DMS114 treated with DMSO at 0.1 percent for 48 hours (cell line): ENCODE measurements around the gene IQCN.

ENCODE experiments used
- DNase-seq: peaks from one replicate; lab custom pipeline; 2025; ENCODE audit not compliant: unreplicated experiment; lab: John Stamatoyannopoulos, UW

The IQCN gene

DNA sequence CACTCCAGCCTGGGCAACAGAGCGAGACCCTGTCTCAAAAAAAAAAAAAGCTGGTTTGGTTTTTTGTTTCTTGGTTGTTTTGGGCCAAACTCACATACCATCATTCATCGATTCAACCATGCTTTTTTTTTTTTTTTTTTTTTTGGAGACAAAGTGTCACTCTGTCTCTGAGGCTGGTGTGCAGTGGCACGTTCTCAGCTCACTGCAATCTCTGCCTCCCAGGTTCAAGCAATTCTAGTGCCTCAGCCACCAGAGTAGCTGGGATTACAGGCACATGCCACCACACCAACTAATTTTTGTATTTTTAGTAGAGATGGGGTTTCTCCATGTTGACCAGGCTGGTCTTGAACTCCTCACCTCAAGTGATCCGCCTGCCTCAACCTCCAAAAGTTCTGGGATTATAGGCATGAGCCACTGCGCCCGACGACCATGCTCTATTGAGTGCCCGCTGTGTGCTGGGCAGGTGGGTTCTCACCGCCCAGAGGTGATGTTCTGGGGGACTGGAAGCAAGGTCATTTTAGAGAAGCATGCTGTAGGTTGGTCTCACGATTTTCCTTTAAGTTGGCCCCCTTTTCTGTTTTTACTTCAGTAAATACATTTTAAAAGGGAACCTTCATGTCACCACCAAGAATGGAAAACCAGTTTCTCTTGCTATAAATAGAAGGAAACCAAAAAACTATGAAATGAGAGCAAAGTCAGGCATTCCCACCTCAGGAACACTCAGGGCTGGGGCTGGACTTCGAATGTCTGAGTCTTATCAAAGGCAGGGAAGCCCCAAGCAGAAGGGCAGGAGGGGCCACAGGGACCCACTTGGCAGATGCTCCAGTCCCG lies 15.4 kb upstream of the IQCN start:
- DNase-seq, result no peak

DNA sequence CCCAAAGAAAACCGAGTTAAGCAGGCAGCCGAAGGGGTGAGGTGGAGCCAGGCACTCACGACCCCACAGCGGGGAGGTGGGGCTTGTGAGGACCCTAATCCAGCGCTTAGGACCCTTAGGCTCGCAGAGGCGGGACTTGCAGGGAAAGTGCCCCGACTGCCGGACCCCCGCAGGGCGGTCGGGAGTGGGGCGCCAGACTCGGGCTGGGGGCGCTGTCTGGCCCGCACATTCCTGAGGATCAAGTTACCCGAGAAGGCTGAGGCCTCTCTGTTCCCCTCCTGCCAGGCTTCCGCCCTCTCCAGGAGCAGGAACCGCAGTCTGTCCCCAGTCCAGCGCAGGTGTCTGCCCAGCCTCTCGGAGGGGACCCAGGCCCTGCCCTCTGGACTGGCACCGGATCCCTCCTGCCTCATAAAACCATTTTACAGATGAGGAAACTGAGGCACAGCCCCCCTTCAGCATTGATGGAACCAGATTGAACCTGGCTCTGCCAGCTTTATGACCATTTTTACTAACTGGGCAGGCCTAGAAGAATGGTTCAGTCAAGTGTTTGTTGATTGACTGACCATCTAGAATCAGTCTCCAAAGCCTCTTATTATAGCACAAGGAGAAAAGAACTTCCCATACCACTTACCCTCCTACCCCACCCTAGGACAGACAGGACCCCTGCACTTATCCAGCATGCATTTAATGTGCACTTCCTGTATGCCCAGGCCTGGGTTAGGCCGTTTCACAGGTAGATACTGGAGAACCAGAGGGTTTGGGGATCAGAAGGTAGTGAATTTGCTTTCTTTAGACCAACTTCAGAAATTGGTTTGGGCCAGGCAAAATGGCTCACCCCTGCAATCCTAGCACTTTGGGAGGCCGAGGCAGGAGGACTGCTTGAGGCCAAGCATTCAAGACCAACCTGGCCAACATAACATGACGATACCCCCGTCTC lies 13.9 kb upstream of the IQCN start:
- no peak for DNase-seq

DNA sequence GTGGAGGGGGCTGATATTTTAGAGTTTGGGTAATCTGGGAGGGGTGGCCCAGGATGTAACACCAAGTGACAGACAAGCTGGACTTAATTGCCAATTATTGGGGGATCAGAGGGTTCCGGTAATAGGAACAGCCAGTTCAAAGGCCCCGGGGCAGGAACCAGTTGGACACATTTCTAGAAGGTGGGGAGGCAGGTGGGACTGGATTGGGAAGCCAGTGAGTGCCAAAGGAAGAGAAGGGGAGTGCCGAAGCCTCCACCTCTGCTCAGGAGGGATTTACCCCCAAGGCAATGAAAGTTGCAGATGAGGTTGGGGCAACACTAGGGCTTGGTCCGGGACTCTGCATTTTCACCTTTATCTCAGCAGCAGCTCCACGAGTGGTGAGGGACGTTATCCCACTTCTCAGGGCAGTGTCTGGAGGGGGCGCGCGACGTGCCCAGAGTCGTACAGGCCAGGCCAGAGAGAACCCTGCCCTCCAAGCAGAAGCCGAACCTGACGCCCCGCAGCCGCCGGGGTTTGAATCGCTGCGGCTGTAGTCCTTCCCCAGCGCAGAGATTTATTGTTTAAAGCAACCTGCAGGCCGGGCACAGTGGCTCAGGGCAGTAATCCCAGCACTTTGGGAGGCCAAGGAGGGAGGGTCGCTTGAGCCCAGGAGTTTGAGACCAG lies 12.9 kb upstream of the IQCN start:
- DNase-seq, result no peak

DNA sequence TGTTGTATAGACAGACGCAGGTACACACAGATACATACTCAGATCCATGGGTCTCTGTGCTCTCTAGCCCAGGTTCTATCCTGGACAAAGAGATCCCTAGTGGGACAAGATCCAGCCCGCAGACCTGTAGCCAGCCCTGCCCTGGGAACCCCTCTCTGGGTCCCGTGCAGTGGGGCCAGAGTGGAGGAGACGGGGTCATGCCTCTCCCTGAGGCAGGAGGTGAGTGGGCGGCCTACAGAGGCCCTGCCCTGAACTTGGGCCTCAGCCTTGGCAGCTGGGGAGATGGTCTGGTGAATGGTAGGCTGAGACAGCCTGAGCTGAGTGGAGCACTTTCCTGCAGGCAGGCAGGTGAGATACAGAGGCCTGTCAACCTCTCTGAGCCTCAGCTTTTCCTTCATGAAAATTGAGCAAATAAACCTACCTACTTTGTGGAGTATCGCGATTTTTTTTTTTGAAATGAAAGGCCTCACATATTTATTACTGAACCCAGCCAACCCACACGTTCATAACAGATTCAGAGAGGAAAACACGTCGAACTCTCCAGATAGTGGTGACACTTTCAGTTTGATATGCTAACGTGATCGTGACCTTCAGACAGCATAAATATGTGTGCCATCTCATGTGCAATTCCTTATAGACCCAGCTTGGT lies 10.6 kb upstream of the IQCN start:
- no peak for DNase-seq

DNA sequence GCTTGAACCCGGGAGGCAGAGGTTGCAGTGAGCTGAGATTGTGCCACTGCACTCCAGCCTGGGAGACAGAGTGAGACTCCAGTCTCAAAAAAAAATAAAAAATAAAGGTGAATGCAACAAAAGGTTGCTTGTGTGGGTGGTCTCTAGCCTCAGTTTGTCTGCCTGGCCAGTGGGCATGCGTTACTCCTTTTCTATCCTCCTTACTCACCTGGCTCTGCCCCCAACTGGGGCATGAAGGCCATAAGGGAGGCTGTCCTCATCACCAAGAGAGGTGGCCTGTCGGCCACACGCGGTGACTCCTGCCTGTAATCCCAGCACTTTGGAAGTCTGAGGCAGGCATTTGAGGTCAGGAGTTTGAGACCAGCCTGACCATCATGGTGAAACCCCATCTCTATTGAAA lies 9.1 kb upstream of the IQCN start:
- DNase-seq, result no peak

DNA sequence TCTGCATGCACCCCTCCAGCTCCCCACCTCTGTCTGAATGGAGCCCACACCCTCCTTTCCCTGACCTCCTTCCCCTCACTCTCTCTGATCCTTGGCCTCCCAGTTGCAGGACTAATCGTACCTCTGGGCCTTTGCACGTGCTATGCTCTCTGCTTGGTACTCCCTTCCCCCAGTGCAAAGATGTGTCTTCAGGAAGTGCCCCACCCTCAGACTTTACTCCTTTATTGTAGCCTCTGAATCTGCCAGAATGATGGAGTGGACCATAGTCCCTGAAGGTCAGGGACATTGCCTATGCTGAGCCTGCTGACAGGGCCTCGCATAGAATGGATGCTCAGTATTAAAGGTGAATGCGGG lies 8.5 kb upstream of the IQCN start:
- no peak for DNase-seq

DNA sequence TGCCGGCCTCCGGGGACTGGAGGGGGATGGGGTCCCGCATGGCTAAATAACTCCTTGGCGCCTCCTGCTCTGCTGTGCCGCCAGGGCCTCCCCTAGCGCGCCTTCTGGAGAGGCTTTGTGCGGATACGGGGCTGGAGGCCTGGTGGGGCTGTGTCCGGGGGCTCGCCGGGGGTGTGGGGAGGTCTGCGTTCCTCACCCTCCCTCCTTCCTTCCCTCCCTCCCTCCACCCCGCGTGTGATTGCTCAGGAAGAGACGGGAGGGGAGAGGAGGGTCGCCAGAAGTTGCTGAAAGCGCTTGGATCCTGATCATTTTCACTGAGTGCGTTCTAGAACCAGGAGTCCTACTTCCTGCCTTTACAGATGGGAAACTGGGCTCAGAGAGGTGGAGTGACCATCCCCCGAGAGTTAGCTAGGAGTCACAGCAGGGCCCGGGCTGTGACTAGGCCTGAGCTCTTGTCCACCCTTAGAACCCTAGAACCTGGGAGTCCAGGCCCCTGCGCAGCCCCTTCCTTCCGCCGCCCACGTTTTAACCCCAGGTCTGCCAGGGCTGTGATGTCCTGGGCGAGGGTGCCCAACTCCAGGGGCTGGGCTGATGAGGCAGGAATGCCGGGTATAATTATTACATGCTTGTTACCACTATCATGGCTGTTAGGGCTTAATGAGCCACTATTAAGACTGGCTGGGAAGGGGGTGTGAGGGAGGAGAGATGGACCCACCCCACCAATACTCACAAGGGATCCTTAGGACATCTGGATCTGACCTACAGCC lies 8.0 kb upstream of the IQCN start:
- DNase-seq, result peak; percentile 76

DNA sequence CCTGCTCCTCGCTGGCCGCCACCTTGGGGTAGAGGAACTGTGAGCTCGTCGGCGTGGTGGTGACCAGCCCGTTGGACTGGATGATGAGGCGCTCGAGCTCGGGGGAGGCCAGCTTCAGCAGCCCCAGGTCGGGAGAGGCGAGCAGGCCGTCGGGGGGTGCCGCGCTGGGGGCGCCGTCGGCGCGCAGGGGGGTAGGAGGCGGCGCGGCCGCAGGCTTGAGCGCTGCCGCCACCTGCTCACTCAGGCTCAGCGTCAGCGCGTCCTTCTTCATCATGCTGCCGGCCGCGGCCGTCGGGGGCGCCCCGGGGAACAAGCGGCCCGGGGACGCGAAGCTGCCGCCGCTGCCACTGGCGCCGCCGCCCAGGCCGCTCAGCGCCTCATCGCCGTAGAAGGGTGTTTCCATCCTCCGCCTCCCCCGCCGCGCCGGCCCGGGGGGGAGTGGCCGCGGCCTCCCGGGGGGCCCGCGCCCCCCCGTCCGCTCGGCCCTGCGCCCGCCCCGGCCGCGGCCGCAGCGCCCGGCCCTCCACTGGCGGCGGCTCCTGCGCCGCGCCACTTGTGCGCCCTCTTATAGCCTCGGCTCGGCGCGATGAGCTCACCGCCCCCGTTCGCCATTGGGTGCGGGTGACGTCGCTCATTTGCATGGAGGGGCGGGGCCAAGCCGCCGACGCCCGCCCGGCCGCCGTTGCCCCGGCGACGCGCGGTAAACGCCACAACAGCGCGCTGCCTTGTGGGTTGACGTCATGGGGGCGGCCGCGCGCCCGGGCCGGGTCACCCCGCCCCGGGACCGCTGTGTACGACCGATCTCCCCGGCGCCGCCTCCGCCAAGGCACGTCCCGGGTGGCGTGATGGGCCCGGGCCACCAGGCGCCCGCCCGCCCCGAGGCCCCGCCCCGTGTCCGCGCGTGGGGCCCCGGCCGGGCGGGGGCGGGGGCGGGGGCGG lies 7.1 kb upstream of the IQCN start, which contains the start of gene JUND:
JUND (minus strand) TSS at position 541 of the 939 bp plus-strand sequence; CDS start at position 403, 138 bp downstream.
- peak; percentile 86 for DNase-seq

DNA sequence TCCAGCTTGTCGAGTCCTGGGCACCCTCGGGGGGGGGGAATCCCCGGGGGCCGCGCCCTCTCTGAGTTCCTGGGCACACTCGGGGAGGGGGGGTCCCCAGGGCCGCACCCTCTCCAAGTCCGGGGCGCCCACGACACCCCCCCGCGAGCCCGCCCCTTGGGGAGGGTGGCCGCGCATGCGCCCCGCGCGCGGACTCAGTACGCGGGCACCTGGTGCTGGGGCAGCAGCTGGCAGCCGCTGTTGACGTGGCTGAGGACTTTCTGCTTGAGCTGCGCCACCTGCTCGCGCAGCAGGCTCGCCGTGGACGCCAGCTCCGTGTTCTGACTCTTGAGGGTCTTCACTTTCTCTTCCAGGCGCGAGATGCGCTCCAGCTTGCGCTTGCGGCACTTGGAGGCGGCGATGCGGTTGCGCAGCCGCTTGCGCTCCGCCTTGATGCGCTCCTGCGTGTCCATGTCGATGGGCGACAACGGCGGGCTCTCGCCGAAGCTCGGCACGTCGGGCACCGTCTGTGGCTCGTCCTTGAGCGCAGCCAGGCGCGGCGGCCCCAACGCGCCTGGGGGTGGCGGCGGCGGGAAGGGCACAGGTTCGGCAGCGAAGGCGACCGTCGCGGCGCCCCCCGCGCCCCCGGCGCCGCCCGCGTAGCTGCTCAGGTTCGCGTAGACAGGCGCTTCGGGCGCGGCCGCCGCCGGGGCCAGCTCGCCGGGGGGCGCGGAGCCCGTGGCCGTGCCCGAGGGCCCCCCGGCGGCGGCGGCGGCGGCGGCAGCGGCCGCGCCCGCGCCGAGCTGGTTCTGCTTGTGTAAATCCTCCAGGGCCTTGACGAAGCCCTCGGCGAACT lies 6.2 kb upstream of the IQCN start:
- DNase-seq, result no peak

DNA sequence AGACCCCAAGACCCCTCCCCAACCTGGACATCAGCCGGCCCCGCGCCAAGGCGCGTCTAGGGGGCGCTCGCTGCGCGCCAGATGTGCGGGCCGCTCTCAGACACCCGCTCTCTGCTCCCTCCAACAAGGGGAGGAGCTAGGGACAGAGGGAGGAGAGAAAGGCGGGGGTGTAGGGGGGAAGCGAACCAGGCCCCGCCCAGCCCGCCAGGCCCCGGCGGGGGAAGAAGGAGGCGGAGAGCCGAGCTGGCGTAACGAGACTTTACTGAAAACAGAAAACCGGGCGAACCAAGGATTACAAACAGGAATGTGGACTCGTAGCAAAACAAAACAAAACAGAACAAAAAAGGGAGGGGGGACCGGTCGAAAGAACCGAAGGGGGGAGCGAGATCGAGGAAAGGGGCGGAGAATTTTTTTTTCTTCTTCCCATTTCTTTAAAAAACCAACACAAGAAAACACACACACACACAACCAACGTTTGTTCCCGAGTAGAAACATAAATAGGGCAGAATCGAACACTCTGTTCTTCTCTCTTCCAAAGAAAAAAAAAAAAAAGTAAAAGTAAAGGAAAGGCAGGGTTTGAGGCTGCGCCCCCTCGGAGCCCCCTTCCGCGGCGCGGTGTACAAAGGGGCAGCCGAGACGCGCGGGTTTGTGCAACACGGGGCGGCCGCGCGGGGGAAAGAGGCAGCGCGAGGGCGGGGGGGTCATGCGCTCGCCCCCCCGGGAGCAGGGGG lies 5.4 kb upstream of the IQCN start:
- peak; percentile 89 for DNase-seq

DNA sequence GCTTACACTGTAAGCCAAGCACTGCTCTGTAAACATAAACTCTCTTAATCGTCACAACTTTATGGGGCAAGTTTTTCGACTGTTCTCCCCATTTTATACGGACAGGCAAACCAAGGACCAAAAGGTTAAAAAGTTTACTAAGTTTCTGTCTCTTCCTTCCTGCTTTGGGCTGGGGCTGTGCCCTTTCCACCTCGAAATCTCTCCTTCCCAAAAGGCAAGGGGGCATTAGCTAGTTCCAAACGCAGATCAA lies 4.9 kb upstream of the IQCN start:
- no peak for DNase-seq

DNA sequence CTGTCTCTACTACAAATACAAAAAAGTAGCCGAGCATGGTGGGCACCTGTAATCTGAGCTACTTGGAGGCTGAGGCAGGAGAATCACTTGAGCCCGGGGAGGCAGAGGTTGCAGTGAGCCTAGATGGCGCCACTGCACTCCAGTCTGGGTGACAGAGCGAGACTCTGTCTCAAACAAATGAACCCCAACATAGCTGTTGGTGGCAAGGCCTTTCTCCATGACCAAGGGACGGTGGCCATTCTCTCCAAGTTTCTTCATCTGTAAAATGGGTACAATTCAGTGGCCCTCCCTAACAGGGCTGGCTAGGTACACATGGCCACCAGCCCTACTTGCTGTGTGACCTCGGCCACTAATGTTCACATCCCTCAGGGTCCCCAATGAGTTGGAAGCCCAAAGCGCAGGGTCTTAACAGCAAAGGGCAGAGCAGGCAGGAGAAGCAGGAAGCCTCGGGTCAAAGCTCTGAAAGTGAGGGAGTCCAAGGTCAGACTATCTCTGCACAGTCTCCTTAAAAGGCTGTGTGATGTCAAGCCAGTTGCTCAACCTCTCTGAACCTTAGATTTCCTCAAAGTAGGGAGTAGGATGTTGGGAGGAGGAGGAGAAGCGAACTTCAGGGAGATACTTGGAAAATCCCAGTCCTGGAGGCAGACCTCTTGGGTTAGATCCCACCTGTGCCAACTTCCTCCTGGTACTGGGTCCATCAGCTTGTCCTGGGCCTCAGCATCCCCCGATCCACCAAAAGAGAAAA lies 4.4 kb upstream of the IQCN start:
- DNase-seq, result no peak

DNA sequence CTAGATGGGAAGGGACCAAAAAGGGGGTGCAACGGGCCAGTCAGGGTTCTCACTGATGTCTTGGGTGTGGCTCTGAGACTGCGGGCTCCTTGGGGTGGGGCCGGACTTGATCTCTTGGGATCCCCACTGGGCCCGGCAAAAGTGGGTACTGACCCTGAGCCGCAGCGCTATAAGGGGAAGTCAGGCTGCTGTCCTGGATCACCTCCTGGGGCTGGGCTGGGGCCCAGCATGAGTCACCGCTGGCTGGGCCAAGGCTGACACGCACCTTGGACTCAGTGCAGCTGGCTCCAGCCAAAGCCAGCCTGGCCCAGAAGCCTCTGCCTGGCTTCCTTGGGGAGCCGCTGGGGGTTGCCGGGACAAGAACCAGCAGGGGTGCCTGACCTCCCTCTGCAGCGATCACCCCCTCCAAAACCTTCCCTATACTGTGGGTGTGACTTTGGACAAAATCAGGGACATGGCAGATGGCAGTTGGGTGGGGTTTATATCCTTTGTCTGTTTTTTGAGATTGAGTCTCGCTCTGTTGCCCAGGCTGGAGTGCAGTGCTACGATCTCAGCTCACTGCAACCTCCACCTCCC lies 617 bp upstream of the IQCN start:
- DNase-seq, result no peak

DNA sequence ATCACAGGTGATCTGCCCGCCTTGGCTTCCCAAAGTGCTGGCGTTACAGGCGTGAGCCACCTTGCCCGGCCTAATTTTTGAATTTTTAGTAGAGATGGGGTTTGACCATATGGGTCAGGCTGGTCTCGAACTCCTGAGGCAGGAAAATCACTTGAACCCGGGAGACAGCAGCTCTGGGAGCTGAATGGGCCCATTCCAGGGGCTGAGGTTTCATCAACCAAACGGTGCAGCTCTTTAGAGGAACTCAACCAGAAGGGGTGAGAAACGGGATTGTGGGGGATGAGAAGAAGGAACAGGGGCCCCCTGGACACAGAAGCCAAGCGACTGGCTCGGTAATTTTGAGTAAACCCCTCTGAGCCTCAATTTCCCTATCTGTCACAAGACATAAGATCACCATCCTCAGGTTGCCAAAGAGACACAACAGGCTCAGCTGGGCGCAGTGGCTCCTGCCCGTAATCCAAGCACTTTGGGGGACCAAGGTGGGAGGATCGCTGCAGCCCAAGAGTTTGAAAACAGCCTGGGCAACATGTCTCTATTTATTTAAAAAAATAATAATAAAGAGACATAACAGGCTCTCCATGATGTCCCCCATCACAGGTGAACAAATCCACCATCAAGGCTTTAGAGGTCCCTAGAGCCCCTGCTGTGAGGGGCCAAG lies 562 bp downstream of the IQCN start:
- no peak for DNase-seq

DNA sequence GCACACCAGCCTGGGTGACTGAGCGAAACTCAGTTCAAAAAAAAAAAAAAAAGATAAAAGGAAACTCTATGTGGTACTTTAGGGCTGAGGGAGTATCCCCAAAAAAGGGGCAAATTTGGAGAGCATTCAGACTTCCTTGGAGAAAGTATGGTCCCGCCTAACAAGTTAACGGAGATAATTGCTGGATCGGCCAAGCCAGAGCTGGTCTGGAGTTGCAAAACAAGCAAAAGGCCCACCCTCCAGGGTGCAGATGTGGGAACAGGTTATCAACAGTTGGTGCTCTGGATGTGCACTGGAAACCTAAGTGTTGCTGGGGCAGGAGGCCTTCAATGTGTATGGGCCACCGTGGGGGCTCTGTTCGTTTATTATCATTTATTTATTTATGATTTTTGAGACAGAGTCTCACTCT lies 2.8 kb downstream of the IQCN start:
- no peak for DNase-seq

DNA sequence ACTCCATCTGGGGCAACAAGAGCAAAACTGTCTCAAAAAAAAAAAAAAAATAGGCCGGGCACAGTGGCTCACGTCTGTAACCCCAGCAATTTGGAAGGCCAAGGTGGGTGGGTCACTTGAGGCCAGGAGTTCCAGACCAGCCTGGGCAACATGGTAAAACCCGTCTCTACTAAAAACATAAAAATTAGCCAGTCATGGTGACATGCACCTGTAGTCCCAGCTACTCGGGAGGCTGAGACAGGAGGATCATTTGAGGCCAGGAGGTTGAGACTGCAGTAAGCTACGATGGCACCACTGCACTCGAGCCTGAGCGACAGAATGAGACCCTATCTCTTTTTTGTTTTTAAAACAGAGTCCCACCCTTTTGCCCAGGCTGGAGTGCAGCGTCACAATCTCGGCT lies 3.9 kb downstream of the IQCN start:
- DNase-seq, result no peak
